ENCODE data around the gene DIDO1. TPM values are rescaled to one million over a fixed set of nuclear protein-coding genes. Genes with fewer than 3 reads are reported as not detected.

The DIDO1 gene
- total and polyA plus RNA-seq, 2 of the 13 experiments (the other 11 are each of a cell fraction or from before 2014, with no cell fraction given): 75.0 to 75.1 TPM

DNA sequence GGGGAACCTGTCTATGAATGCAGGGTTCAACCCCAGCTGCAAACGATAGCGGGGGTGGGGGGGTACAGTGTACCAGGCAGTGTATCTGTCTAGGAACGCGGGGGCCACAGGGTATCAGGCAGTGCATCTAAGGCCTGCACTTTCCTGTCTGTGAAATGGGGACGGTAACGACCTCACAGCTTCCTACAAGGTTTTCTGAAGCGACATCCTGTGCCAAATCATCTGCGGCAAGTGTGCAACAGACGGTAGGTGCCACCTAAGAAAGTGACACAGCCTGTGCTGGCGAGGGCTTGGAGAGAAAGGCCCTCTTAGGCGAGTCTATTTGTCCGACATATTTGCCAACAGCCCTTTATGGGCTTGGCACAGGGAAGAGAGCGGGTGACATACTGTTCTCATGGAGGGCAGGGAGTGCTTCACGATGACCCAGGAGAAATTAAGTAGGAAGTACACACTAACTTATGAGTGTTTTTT is 3.8 kb downstream of the DIDO1 start (continued):
- TF ChIP-seq, protein P1, sequence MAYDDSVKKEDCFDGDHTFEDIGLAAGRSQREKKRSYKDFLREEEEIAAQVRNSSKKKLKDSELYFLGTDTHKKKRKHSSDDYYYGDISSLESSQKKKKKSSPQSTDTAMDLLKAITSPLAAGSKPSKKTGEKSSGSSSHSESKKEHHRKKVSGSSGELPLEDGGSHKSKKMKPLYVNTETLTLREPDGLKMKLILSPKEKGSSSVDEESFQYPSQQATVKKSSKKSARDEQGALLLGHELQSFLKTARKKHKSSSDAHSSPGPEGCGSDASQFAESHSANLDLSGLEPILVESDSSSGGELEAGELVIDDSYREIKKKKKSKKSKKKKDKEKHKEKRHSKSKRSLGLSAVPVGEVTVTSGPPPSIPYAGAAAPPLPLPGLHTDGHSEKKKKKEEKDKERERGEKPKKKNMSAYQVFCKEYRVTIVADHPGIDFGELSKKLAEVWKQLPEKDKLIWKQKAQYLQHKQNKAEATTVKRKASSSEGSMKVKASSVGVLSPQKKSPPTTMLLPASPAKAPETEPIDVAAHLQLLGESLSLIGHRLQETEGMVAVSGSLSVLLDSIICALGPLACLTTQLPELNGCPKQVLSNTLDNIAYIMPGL (CRISPR knock-in tag; IDR thresholded peaks at IDR 0.05; ENCODE audit: borderline replicate concordance in 1 of 2, low read depth in 1 of 2): 0 out of 4 replicates have a peak, but pooled peaks of 1 of the 2 experiments have one; percentile 3
- no peak for TF ChIP-seq EP300 (IDR thresholded peaks at IDR 0.05; ENCODE audit: low read depth in 2 of 2, low read length in 2 of 2)
- TF ChIP-seq EP300 (CRISPR knock-in tag; IDR thresholded peaks at IDR 0.05; ENCODE audit: borderline replicate concordance): 0 out of 2 replicates have a peak, but pooled peaks have one; percentile 29
- peak; percentile 76; the same call in 1 of the 2 replicates for TF ChIP-seq ESRRA (CRISPR knock-in tag; IDR thresholded peaks at IDR 0.05; ENCODE audit: low read depth)
- no peak for TF ChIP-seq FOXC1 (CRISPR knock-in tag; IDR thresholded peaks at IDR 0.05; ENCODE audit: borderline replicate concordance)
- TF ChIP-seq HOXA7 (CRISPR knock-in tag; IDR thresholded peaks at IDR 0.05): no peak
- peak; percentile 76 for TF ChIP-seq RBM22 (optimal IDR thresholded peaks at IDR 0.05; ENCODE audit: low read length)
- TF ChIP-seq ZNF629 (CRISPR knock-in tag; conservative IDR thresholded peaks at IDR 0.05): peak; percentile 95
- TF ChIP-seq, protein P2, sequence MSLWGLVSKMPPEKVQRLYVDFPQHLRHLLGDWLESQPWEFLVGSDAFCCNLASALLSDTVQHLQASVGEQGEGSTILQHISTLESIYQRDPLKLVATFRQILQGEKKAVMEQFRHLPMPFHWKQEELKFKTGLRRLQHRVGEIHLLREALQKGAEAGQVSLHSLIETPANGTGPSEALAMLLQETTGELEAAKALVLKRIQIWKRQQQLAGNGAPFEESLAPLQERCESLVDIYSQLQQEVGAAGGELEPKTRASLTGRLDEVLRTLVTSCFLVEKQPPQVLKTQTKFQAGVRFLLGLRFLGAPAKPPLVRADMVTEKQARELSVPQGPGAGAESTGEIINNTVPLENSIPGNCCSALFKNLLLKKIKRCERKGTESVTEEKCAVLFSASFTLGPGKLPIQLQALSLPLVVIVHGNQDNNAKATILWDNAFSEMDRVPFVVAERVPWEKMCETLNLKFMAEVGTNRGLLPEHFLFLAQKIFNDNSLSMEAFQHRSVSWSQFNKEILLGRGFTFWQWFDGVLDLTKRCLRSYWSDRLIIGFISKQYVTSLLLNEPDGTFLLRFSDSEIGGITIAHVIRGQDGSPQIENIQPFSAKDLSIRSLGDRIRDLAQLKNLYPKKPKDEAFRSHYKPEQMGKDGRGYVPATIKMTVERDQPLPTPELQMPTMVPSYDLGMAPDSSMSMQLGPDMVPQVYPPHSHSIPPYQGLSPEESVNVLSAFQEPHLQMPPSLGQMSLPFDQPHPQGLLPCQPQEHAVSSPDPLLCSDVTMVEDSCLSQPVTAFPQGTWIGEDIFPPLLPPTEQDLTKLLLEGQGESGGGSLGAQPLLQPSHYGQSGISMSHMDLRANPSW (CRISPR knock-in tag; IDR thresholded peaks at IDR 0.05; ENCODE audit: borderline replicate concordance): 0 out of 2 replicates have a peak, but pooled peaks have one; percentile 0
- peak; percentile 16 for TF ChIP-seq ZNF883 (CRISPR knock-in tag; IDR thresholded peaks at IDR 0.05; ENCODE audit: not compliant biosample characterization)
- 0 out of 2 replicates have a peak, but pooled peaks have one; percentile 33 for TF ChIP-seq SALL1 (CRISPR knock-in tag; IDR thresholded peaks at IDR 0.05)
- peak; percentile 88 for TF ChIP-seq ZMYM3 (CRISPR knock-in tag; IDR thresholded peaks at IDR 0.05)
- TF ChIP-seq ZBTB7B (CRISPR knock-in tag; IDR thresholded peaks at IDR 0.05): peak; percentile 28; the same call in 1 of the 2 replicates
- TF ChIP-seq ZNF563 (CRISPR knock-in tag; IDR thresholded peaks at IDR 0.05): 0 out of 2 replicates have a peak, but pooled peaks have one; percentile 19
- TF ChIP-seq RBM39 (IDR thresholded peaks at IDR 0.05; ENCODE audit: low read depth, low read length, poor library complexity, severe bottlenecking): no peak
- TF ChIP-seq RXRA (CRISPR knock-in tag; IDR thresholded peaks at IDR 0.05): peak; percentile 28; the same call in 1 of the 2 replicates
- TF ChIP-seq, protein P3, sequence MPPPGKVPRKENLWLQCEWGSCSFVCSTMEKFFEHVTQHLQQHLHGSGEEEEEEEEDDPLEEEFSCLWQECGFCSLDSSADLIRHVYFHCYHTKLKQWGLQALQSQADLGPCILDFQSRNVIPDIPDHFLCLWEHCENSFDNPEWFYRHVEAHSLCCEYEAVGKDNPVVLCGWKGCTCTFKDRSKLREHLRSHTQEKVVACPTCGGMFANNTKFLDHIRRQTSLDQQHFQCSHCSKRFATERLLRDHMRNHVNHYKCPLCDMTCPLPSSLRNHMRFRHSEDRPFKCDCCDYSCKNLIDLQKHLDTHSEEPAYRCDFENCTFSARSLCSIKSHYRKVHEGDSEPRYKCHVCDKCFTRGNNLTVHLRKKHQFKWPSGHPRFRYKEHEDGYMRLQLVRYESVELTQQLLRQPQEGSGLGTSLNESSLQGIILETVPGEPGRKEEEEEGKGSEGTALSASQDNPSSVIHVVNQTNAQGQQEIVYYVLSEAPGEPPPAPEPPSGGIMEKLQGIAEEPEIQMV (CRISPR knock-in tag; IDR thresholded peaks at IDR 0.05; ENCODE audit: low read depth): 0 out of 2 replicates have a peak, but pooled peaks have one; percentile 59
- TF ChIP-seq ZNF556 (CRISPR knock-in tag; IDR thresholded peaks at IDR 0.05; ENCODE audit: borderline replicate concordance): peak; percentile 15; the same call in 1 of the 2 replicates
- TF ChIP-seq PRPF4 (IDR thresholded peaks at IDR 0.05; ENCODE audit: low read depth, low read length, poor library complexity, severe bottlenecking): peak; percentile 39
- TF ChIP-seq KDM1A (CRISPR knock-in tag; IDR thresholded peaks at IDR 0.05): 0 out of 2 replicates have a peak, but pooled peaks have one; percentile 51
- TF ChIP-seq, protein P4, sequence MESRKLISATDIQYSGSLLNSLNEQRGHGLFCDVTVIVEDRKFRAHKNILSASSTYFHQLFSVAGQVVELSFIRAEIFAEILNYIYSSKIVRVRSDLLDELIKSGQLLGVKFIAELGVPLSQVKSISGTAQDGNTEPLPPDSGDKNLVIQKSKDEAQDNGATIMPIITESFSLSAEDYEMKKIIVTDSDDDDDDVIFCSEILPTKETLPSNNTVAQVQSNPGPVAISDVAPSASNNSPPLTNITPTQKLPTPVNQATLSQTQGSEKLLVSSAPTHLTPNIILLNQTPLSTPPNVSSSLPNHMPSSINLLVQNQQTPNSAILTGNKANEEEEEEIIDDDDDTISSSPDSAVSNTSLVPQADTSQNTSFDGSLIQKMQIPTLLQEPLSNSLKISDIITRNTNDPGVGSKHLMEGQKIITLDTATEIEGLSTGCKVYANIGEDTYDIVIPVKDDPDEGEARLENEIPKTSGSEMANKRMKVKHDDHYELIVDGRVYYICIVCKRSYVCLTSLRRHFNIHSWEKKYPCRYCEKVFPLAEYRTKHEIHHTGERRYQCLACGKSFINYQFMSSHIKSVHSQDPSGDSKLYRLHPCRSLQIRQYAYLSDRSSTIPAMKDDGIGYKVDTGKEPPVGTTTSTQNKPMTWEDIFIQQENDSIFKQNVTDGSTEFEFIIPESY (CRISPR knock-in tag; IDR thresholded peaks at IDR 0.05): peak; percentile 19; the same call in 1 of the 2 replicates

All from HepG2 (cell line).